B cell (primary cell): Measurements from ENCODE around the gene HAND2. TPM values are rescaled to one million over a fixed set of nuclear protein-coding genes. Genes with fewer than 3 reads are reported as not detected.
A peak's percentile ranks its signal among the peaks of the same experiment; 100 is the strongest.

ENCODE experiments used
- ATAC-seq: fragments of 200-7000 bp; cut with Tn5 transposase; one replicate; pipeline ENCODE4 v1.10.0; 2021; ENCODE audit warnings: low read depth, mild to moderate bottlenecking, moderate number of reproducible peaks, moderate library complexity
- CTCF ChIA-PET: fragments of 350-600 bp; sonication (Branson Sonifier 250); formaldehyde crosslinking; loops from one replicate; lab custom pipeline; 2021; ENCODE audit warnings: antibody characterized with exemption, inconsistent platforms; lab: Charles Lee
- POLR2A ChIA-PET: fragments of 350-600 bp; sonication (Branson Sonifier 250); formaldehyde crosslinking; loops from one replicate; lab custom pipeline; 2021; ENCODE audit warnings: antibody characterized with exemption; lab: Charles Lee
- DNase-seq: peaks from one replicate; pipeline ENCODE4 v3.0.0; 2013
- H2AFZ ChIP-seq: 2 replicates; pipeline ENCODE4 v1.6.1; 2012; ENCODE audit warnings: mild to moderate bottlenecking, low read depth, low read length; ENCODE audit not compliant: insufficient read depth, poor library complexity, severe bottlenecking
- H3K27ac ChIP-seq, 2 donors: 1 replicate in 1 of 2; 2 replicates in 1 of 2; pipeline ENCODE4 v1.5.1; 2012 to 2013; ENCODE audit warnings: low read length in 2 of 2, mild to moderate bottlenecking in 2 of 2, moderate library complexity in 1 of 2
- H3K27me3 ChIP-seq, 4 experiments: fragments of 200-600 bp in 1 of 4; sonication (generic) in 1 of 4; replicated peaks in 1 of 4; 1 replicate in 2 of 4; 2 replicates in 2 of 4; pipeline versions ENCODE4 v1.6.1 to v1.7.0; 2013 to 2016; ENCODE audit warnings: low read length in 3 of 4, mild to moderate bottlenecking in 2 of 4, mixed read lengths in 1 of 4, moderate library complexity in 1 of 4; ENCODE audit not compliant: insufficient read depth in 4 of 4, control insufficient read depth in 3 of 4; ENCODE audit errors: control extremely low read depth in 1 of 4
- H3K36me3 ChIP-seq, 2 experiments: replicated peaks in 1 of 2; 1 replicate in 1 of 2; 2 replicates in 1 of 2; pipeline versions ENCODE4 v1.6.1 to v1.7.1; 2013; ENCODE audit warnings: low read length in 1 of 2; ENCODE audit not compliant: insufficient read depth in 2 of 2, control insufficient read depth in 1 of 2; ENCODE audit errors: control extremely low read depth in 1 of 2, extremely low read depth in 1 of 2
- H3K4me1 ChIP-seq, 2 donors: fragments of 200-600 bp in 1 of 2; sonication (generic) in 1 of 2; 1 replicate in 1 of 2; 2 replicates in 1 of 2; pipeline versions ENCODE4 v1.5.1 to v1.6.1; 2013 to 2017; ENCODE audit warnings: low read length in 2 of 2; ENCODE audit not compliant: control insufficient read depth in 2 of 2, insufficient read depth in 2 of 2
- H3K4me2 ChIP-seq: replicated peaks from 2 replicates; pipeline ENCODE3; 2012; ENCODE audit warnings: mild to moderate bottlenecking, low read depth, low read length; ENCODE audit not compliant: poor library complexity, severe bottlenecking
- H3K4me3 ChIP-seq, 5 experiments: fragments of 200-600 bp in 1 of 5; sonication (generic) in 1 of 5; 1 replicate in 3 of 5; 2 replicates in 2 of 5; pipeline versions ENCODE4 v1.5.1 to v1.7.0; 2011 to 2016; ENCODE audit warnings: low read length in 4 of 5, mild to moderate bottlenecking in 4 of 5, low read depth in 2 of 5, control low read depth in 1 of 5, moderate library complexity in 1 of 5; ENCODE audit not compliant: insufficient read depth in 1 of 5; ENCODE audit errors: control extremely low read depth in 1 of 5, extremely low read depth in 1 of 5
- H3K79me2 ChIP-seq: fragments of 200-600 bp; sonication (generic); one replicate; pipeline ENCODE4 v1.6.0; 2016; ENCODE audit warnings: low read length; ENCODE audit not compliant: control insufficient read depth, insufficient read depth
- H3K9ac ChIP-seq: fragments of 200-600 bp; sonication (generic); 2 replicates; pipeline ENCODE4 v1.6.1; 2017; ENCODE audit warnings: mild to moderate bottlenecking, low read length, moderate library complexity
- H3K9me3 ChIP-seq, 3 donors: one replicate each; pipeline versions ENCODE4 v1.6.1 to v1.7.1; 2013; ENCODE audit warnings: low read length in 2 of 3; ENCODE audit not compliant: control insufficient read depth in 2 of 3, insufficient read depth in 1 of 3; ENCODE audit errors: control extremely low read depth in 1 of 3
- H4K20me1 ChIP-seq: 2 replicates; pipeline ENCODE4 v1.6.0; 2012; ENCODE audit warnings: mild to moderate bottlenecking, low read length; ENCODE audit not compliant: insufficient read depth, control insufficient read depth, poor library complexity, severe bottlenecking
- H3K27ac Mint-ChIP-seq: one replicate; pipeline ENCODE4 v1.8.0; 2021; ENCODE audit warnings: mixed read lengths
- H3K27me3 Mint-ChIP-seq: one replicate; pipeline ENCODE4 v1.8.0; 2021; ENCODE audit warnings: mixed read lengths
- H3K4me1 Mint-ChIP-seq: one replicate; pipeline ENCODE4 v1.8.0; 2021; ENCODE audit warnings: mixed read lengths
- H3K4me3 Mint-ChIP-seq: one replicate; pipeline ENCODE4 v1.8.0; 2021; ENCODE audit warnings: mixed read lengths
- H3K9me3 Mint-ChIP-seq: one replicate; pipeline ENCODE4 v1.8.0; 2022; ENCODE audit warnings: mixed read lengths; ENCODE audit not compliant: insufficient read depth
- EZH2 ChIP-seq: IDR thresholded peaks from 2 replicates; pipeline ENCODE4 v1.6.1; 2012; ENCODE audit warnings: borderline replicate concordance, low read depth, mild to moderate bottlenecking, moderate library complexity, low read length; ENCODE audit not compliant: insufficient read depth, poor library complexity, severe bottlenecking
- WGBS: methylation state at CpG from one replicate; pipeline ENCODE4 v1.1.5; 2013; ENCODE audit warnings: missing lambda C conversion rate; ENCODE audit not compliant: insufficient coverage; 5-methylcytosine and 5-hydroxymethylcytosine counted together
- intact Hi-C: fragments of 100-400 bp; cut with micrococcal nuclease; formaldehyde crosslinking; loops from one replicate; pipeline ENCODE4 v1.10.0; 2022
- polyA plus RNA-seq: library from polyadenylated mRNA; depleted of rRNA; stranded (reverse); fragments of >200 nt; gene quantifications from 2 replicates; pipeline ENCODE4 v1.2.3, GENCODE V29; 2012
- total RNA-seq, 2 donors: library from RNA; stranded (reverse); fragments of 120-200 nt in 1 of 2; gene quantifications; 1 replicate in 1 of 2; 2 replicates in 1 of 2; pipeline versions ENCODE4 v1.2.3 to v1.2.4, GENCODE V29; 2013 to 2022
- TF ChIP-seq, protein P1 (sequence below): fragments of 200-600 bp; IDR thresholded peaks from one replicate; pipeline ENCODE4 v1.8.0; 2022; ENCODE audit warnings: antibody characterized with exemption, mild to moderate bottlenecking

Gene HAND2
- total and polyA plus RNA-seq, 2 donors (not counting 1 experiment from before 2014, with no cell fraction given): not detected

- H3K4me2 ChIP-seq: peak overlapping the region; percentile 46
- ATAC-seq (no peak), DNase-seq (peak; percentile 37)
- peaks cover 19 to 42% of the 10 kb centered on the region in 2 donors for H3K4me1 ChIP-seq
- intact Hi-C loops: no loop called here
- H3K27me3 Mint-ChIP-seq: peaks cover 76% of the 10 kb centered on the region
- H3K36me3 ChIP-seq: no peaks in the 10 kb centered on the region
- ChIA-PET CTCF (no interaction called here), POLR2A (no interaction called here)
- peak overlapping the region; percentile 44 for H2AFZ ChIP-seq
- peak overlapping the region in 1 of 5 experiments; percentile 27 for H3K4me3 ChIP-seq
- H3K79me2 ChIP-seq: no peaks in the 10 kb centered on the region
- peaks cover 3% of the 10 kb centered on the region for H3K9me3 Mint-ChIP-seq
- H3K27ac Mint-ChIP-seq: peak overlapping the region; percentile 37
- 6% methylated on average over 62 of the region's 63 CpGs for WGBS
- H3K4me1 Mint-ChIP-seq: peaks cover 9% of the 10 kb centered on the region
- no peak overlapping the region for H3K4me3 Mint-ChIP-seq
- H3K27me3 ChIP-seq: peaks cover 3 to 97% (median 83%) of the 10 kb centered on the region in 4 experiments
- no peaks in the 10 kb centered on the region for H4K20me1 ChIP-seq
- H3K9me3 ChIP-seq: peaks cover 0 to 81% (median 8%) of the 10 kb centered on the region in 3 donors
- H3K27ac ChIP-seq: no peak overlapping the region
- peak; percentile 65 for TF ChIP-seq EZH2
- TF ChIP-seq, protein P1, sequence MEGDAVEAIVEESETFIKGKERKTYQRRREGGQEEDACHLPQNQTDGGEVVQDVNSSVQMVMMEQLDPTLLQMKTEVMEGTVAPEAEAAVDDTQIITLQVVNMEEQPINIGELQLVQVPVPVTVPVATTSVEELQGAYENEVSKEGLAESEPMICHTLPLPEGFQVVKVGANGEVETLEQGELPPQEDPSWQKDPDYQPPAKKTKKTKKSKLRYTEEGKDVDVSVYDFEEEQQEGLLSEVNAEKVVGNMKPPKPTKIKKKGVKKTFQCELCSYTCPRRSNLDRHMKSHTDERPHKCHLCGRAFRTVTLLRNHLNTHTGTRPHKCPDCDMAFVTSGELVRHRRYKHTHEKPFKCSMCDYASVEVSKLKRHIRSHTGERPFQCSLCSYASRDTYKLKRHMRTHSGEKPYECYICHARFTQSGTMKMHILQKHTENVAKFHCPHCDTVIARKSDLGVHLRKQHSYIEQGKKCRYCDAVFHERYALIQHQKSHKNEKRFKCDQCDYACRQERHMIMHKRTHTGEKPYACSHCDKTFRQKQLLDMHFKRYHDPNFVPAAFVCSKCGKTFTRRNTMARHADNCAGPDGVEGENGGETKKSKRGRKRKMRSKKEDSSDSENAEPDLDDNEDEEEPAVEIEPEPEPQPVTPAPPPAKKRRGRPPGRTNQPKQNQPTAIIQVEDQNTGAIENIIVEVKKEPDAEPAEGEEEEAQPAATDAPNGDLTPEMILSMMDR: no peak
- H3K9ac ChIP-seq: no peak overlapping the region
These were observed 7.7 kb downstream of the HAND2 start for GRCh38 chr4:173522160-173522950.
